ENCODE measurements around the gene WNT10A. TPM values are rescaled to one million over a fixed set of nuclear protein-coding genes. Genes with fewer than 3 reads are reported as not detected.
"Not testable (repeated sequence)": the region's sequence is repeated elsewhere in the genome, so short reads cannot be mapped to it uniquely, and the experiment has no call there.

Gene WNT10A
- total and polyA plus RNA-seq, 2 experiments from 2014 or later, result 1.9 TPM

GRCh38 chr2:218927876-218928275 is 47.2 kb downstream of the WNT10A start:
- WGBS (ENCODE audit: low lambda C conversion rate, missing lambda C conversion rate), result 80% methylated on average over 3 of the region's 4 CpGs
- H3K9me3 ChIP-seq (ENCODE audit: low read depth), result no peaks in the 10 kb centered on the region
- no peak overlapping the region for H2AFZ ChIP-seq
- no peak for TF ChIP-seq EZH2phosphoT487 (IDR thresholded peaks at IDR 0.05; ENCODE audit: low read depth, severe bottlenecking, unreplicated experiment)
- no peak for TF ChIP-seq EZH2 (IDR thresholded peaks at IDR 0.05; ENCODE audit: borderline replicate concordance)
- TF ChIP-seq CTCF (IDR thresholded peaks at IDR 0.05; ENCODE audit: poor library complexity), result no peak
- H3K9me2 ChIP-seq (replicated peaks; ENCODE audit: insufficient read depth), result no peaks in the 10 kb centered on the region
- H3K4me3 ChIP-seq, result no peak overlapping the region
- no peaks in the 10 kb centered on the region for H3K36me3 ChIP-seq (replicated peaks; ENCODE audit: insufficient read depth, low read depth)
- H3K4me2 ChIP-seq, result no peak overlapping the region
- no peaks in the 10 kb centered on the region for H3K4me1 ChIP-seq (ENCODE audit: insufficient read depth)
- no peak overlapping the region for H3K27ac ChIP-seq
- no peaks in the 10 kb centered on the region for H3K79me2 ChIP-seq
- no peak for DNase-seq (ENCODE audit: low spot score)
- peaks cover 3% of the 10 kb centered on the region for H3K27me3 ChIP-seq
- H4K20me1 ChIP-seq (ENCODE audit: insufficient read depth, poor library complexity, severe bottlenecking), result no peaks in the 10 kb centered on the region

- H3K27ac ChIP-seq; H3K9me3 ChIP-seq (ENCODE audit: low read depth); H3K9me2 ChIP-seq (replicated peaks; ENCODE audit: insufficient read depth); DNase-seq (ENCODE audit: low spot score); H3K4me3 ChIP-seq; H3K4me1 ChIP-seq (ENCODE audit: insufficient read depth); H3K79me2 ChIP-seq; H3K36me3 ChIP-seq (replicated peaks; ENCODE audit: insufficient read depth, low read depth); H4K20me1 ChIP-seq (ENCODE audit: insufficient read depth, poor library complexity, severe bottlenecking); H3K4me2 ChIP-seq; H2AFZ ChIP-seq: not testable (repeated sequence)
- H3K27me3 ChIP-seq, result peaks cover 12% of the 10 kb centered on the region
- WGBS (ENCODE audit: low lambda C conversion rate, missing lambda C conversion rate), result 100% methylated on average over 1 of the region's 10 CpGs
These were observed 49.8 kb downstream of the WNT10A start for GRCh38 chr2:218930488-218930887.

- H3K4me2 ChIP-seq; H2AFZ ChIP-seq; H4K20me1 ChIP-seq (ENCODE audit: insufficient read depth, poor library complexity, severe bottlenecking); H3K27ac ChIP-seq; H3K4me1 ChIP-seq (ENCODE audit: insufficient read depth); H3K9me2 ChIP-seq (replicated peaks; ENCODE audit: insufficient read depth); H3K36me3 ChIP-seq (replicated peaks; ENCODE audit: insufficient read depth, low read depth); H3K9me3 ChIP-seq (ENCODE audit: low read depth); H3K79me2 ChIP-seq; H3K4me3 ChIP-seq; DNase-seq (ENCODE audit: low spot score): not testable (repeated sequence)
- 93% methylated on average over 4 of the region's 25 CpGs for WGBS (ENCODE audit: low lambda C conversion rate, missing lambda C conversion rate)
- peaks cover 23% of the 10 kb centered on the region for H3K27me3 ChIP-seq
These were observed 51.1 kb downstream of the WNT10A start for GRCh38 chr2:218931751-218932150.

Small RNA genes within 50 kb of the gene (small RNA-seq; reads per million reads assigned to genes)
- gene RNU6-642P, result not detected

Other genes with a start within 250 kb of the WNT10A start
- gene ZNF142, start 221.2 kb upstream of the WNT10A start, total RNA-seq, result 5.4 and 6.0 TPM in 2 replicates
- 7.7 and 8.9 TPM in 2 replicates for gene ZNF142, start 221.2 kb upstream of the WNT10A start, polyA plus RNA-seq
- gene BCS1L, start 221.2 kb upstream of the WNT10A start, total RNA-seq, result 21.6 and 24.3 TPM in 2 replicates
- gene BCS1L, start 221.2 kb upstream of the WNT10A start, polyA plus RNA-seq, result 48.1 and 58.3 TPM in 2 replicates
- 21.0 and 25.9 TPM in 2 replicates for gene RNF25, start 208.8 kb upstream of the WNT10A start, total RNA-seq
- 32.4 and 32.7 TPM in 2 replicates for gene RNF25, start 208.8 kb upstream of the WNT10A start, polyA plus RNA-seq
- gene STK36, start 208.8 kb upstream of the WNT10A start, total RNA-seq, result 14.4 and 29.9 TPM in 2 replicates
- 37.2 and 42.7 TPM in 2 replicates for gene STK36, start 208.8 kb upstream of the WNT10A start, polyA plus RNA-seq
- 18.2 and 19.8 TPM in 2 replicates for gene TTLL4, start 170.0 kb upstream of the WNT10A start, total RNA-seq
- 23.7 and 30.2 TPM in 2 replicates for gene TTLL4, start 170.0 kb upstream of the WNT10A start, polyA plus RNA-seq
- 34.5 and 38.8 TPM in 2 replicates for gene CYP27A1, start 98.7 kb upstream of the WNT10A start, total RNA-seq
- gene CYP27A1, start 98.7 kb upstream of the WNT10A start, polyA plus RNA-seq, result 35.9 and 44.8 TPM in 2 replicates
- not detected in 2 replicates for gene PRKAG3, start 49.0 kb upstream of the WNT10A start, total RNA-seq
- 0.23 TPM in 1 of 2 replicates, not detected in the other for gene PRKAG3, start 49.0 kb upstream of the WNT10A start, polyA plus RNA-seq
- gene WNT6, start 21.0 kb upstream of the WNT10A start, total RNA-seq, result 7.1 and 11.3 TPM in 2 replicates
- 22.8 and 39.3 TPM in 2 replicates for gene WNT6, start 21.0 kb upstream of the WNT10A start, polyA plus RNA-seq
- gene CDK5R2, start 78.8 kb downstream of the WNT10A start, total RNA-seq, result 0.08 and 0.37 TPM in 2 replicates
- gene CDK5R2, start 78.8 kb downstream of the WNT10A start, polyA plus RNA-seq, result not detected in 2 replicates
- 0.70 TPM in 1 of 2 replicates, not detected in the other for gene FEV, start 104.3 kb downstream of the WNT10A start, total RNA-seq
- gene FEV, start 104.3 kb downstream of the WNT10A start, polyA plus RNA-seq, result 0.58 and 2.1 TPM in 2 replicates
- 0.90 TPM in 1 of 2 replicates, not detected in the other for gene CRYBA2, start 112.6 kb downstream of the WNT10A start, total RNA-seq
- gene CRYBA2, start 112.6 kb downstream of the WNT10A start, polyA plus RNA-seq, result not detected in 2 replicates
- gene CFAP65, start 160.7 kb downstream of the WNT10A start, total RNA-seq, result 0.03 and 0.12 TPM in 2 replicates
- gene CFAP65, start 160.7 kb downstream of the WNT10A start, polyA plus RNA-seq, result 0.05 and 0.06 TPM in 2 replicates
- gene IHH, start 180.1 kb downstream of the WNT10A start, total RNA-seq, result 23.0 and 23.1 TPM in 2 replicates
- gene IHH, start 180.1 kb downstream of the WNT10A start, polyA plus RNA-seq, result 27.7 and 36.3 TPM in 2 replicates

All from hepatocyte (in vitro differentiated cells).